SK-N-SH treated with all-trans-retinoic acid at 6 μM for 48 hours (cell line): ENCODE measurements around the gene TMEM238.

Source experiments
- ATAC-seq: fragments of 200-7000 bp; cut with Tn5 transposase; 3 replicates; pipeline ENCODE4 v1.9.1; 2020; ENCODE audit warnings: mild to moderate bottlenecking, moderate library complexity
- ESRRG ChIP-seq: fragments of 250-450 bp; sonication (Bioruptor Pico); IDR thresholded peaks from 2 replicates; pipeline ENCODE4 v1.6.1; 2021; ENCODE audit warnings: mild to moderate bottlenecking
- GLIS3 ChIP-seq: fragments of 250-450 bp; sonication (Bioruptor Pico); IDR thresholded peaks from 2 replicates; pipeline ENCODE4 v1.5.0; 2020; ENCODE audit warnings: mild to moderate bottlenecking, moderate library complexity
- ISL1 ChIP-seq: fragments of 250-450 bp; sonication (Bioruptor Pico); IDR thresholded peaks from 2 replicates; pipeline ENCODE4 v2.1.2; 2022; ENCODE audit warnings: mild to moderate bottlenecking, moderate library complexity
- OSR1 ChIP-seq: fragments of 250-450 bp; sonication (Bioruptor Pico); IDR thresholded peaks from 2 replicates; pipeline ENCODE4 v1.8.0; 2022; ENCODE audit warnings: moderate library complexity, mild to moderate bottlenecking, inconsistent platforms
- PPARA ChIP-seq: fragments of 250-450 bp; sonication (Bioruptor Pico); IDR thresholded peaks from 2 replicates; pipeline ENCODE4 v1.5.0; 2020; ENCODE audit warnings: mild to moderate bottlenecking, borderline replicate concordance
- SNAI2 ChIP-seq: fragments of 250-450 bp; sonication (Bioruptor Pico); IDR thresholded peaks from 2 replicates; pipeline ENCODE4 v1.5.0; 2020; ENCODE audit warnings: mild to moderate bottlenecking, moderate library complexity
- TCF4 ChIP-seq: fragments of 250-450 bp; sonication (Bioruptor Pico); IDR thresholded peaks from 2 replicates; pipeline ENCODE4 v1.8.0; 2021; ENCODE audit warnings: mild to moderate bottlenecking, moderate library complexity, borderline replicate concordance
- ZC3H10 ChIP-seq: fragments of 250-450 bp; sonication (Bioruptor Pico); IDR thresholded peaks from 2 replicates; pipeline ENCODE4 v1.5.1; 2021; ENCODE audit warnings: mild to moderate bottlenecking, moderate library complexity
- ZFP30 ChIP-seq: fragments of 450-650 bp; formaldehyde crosslinking; IDR thresholded peaks from 2 replicates; pipeline ENCODE4 v1.5.0; 2022; ENCODE audit warnings: mild to moderate bottlenecking, moderate library complexity
- ZNF565 ChIP-seq: fragments of 450-650 bp; formaldehyde crosslinking; conservative IDR thresholded peaks from 2 replicates; pipeline ENCODE4 v1.5.0; 2020; ENCODE audit warnings: low read depth, mild to moderate bottlenecking, moderate library complexity
- ZNF70 ChIP-seq: fragments of 450-650 bp; formaldehyde crosslinking; IDR thresholded peaks from 2 replicates; pipeline ENCODE4 v1.5.0; 2020; ENCODE audit warnings: mild to moderate bottlenecking, moderate library complexity
- ZNF8 ChIP-seq: fragments of 450-650 bp; formaldehyde crosslinking; IDR thresholded peaks from 2 replicates; pipeline ENCODE4 v1.5.0; 2020; ENCODE audit warnings: mild to moderate bottlenecking, moderate library complexity
- TF ChIP-seq, protein P1 (sequence below): fragments of 250-450 bp; sonication (Bioruptor Pico); IDR thresholded peaks from 2 replicates; pipeline ENCODE4 v1.8.0; 2021; ENCODE audit warnings: low read depth, mild to moderate bottlenecking, moderate library complexity, borderline replicate concordance
- TF ChIP-seq, protein P2 (sequence below): fragments of 250-450 bp; sonication (Bioruptor Pico); IDR thresholded peaks from 2 replicates; pipeline ENCODE4 v1.5.0; 2020; ENCODE audit warnings: mild to moderate bottlenecking, moderate library complexity
- TF ChIP-seq, protein P3 (sequence below): fragments of 250-450 bp; sonication (Bioruptor Pico); IDR thresholded peaks from 2 replicates; pipeline ENCODE4 v1.5.1; 2021; ENCODE audit warnings: mild to moderate bottlenecking, moderate library complexity
- TF ChIP-seq, protein P4 (sequence below): fragments of 250-450 bp; sonication (Bioruptor Pico); IDR thresholded peaks from 2 replicates; pipeline ENCODE4 v1.8.0; 2020; ENCODE audit warnings: mild to moderate bottlenecking, moderate library complexity, borderline replicate concordance

Gene TMEM238

DNA sequence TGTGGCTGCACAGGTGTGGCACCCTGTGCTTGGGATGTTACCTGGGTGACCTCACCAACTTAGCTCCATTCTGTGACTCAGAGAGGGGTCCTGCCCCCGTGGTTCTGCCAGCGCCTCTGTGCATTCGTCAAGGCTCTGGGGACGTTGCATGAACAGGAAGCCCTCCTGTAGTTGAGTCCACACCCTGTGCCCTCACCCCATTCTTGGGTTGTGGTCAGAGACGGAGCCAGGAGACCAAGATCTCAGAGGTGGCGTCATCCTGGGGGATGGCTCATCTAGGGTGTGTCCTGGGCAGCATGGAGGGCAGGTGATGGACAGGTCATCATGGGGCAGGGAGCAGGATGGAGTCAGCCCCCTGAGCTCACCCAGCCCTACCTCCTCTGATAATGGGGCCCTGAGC is 32.1 kb downstream of the TMEM238 start (continued):
- TF ChIP-seq, protein P1, sequence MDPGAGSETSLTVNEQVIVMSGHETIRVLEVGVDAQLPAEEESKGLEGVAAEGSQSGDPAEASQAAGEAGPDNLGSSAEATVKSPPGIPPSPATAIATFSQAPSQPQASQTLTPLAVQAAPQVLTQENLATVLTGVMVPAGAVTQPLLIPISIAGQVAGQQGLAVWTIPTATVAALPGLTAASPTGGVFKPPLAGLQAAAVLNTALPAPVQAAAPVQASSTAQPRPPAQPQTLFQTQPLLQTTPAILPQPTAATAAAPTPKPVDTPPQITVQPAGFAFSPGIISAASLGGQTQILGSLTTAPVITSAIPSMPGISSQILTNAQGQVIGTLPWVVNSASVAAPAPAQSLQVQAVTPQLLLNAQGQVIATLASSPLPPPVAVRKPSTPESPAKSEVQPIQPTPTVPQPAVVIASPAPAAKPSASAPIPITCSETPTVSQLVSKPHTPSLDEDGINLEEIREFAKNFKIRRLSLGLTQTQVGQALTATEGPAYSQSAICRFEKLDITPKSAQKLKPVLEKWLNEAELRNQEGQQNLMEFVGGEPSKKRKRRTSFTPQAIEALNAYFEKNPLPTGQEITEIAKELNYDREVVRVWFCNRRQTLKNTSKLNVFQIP (CRISPR knock-in tag): no peak
- TF ChIP-seq TCF4 (CRISPR knock-in tag): no peak
- TF ChIP-seq, all 23 proteins: peak for 0

DNA sequence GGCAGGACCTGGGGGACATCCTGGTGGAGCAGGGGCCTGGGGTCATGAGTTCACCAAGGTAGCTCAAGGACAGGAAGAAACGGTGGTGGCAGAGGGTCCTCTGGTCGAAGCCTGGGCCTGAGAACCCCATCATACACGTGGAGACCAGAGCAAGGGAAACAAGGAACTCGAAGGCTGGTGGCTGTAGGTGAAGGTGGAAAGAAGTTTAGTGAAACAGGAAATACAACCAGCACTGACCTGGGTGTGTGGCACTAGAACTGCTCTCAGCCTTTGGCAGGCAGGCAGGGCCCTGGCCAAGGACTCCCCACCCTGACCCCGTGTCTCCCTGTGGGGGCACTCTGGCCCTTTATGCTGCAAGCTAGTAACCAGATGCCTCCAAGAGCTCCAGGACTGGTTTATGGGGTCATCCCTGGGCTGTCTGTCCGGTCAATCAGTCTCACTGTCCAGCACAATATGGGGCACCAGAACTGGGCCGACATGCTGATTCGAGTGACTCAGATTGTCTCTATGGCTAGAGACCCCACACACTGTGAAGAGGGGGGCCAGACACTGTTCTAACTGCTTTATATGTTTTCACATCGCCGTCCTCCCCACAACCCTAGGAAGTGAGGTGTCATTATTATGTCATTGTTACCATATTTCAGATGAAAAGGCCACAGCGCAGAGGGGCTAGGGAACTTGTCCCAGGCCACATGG is 33.3 kb downstream of the TMEM238 start:
- no peak for TF ChIP-seq PPARA (CRISPR knock-in tag)
- TF ChIP-seq SNAI2 (CRISPR knock-in tag): no peak
- TF ChIP-seq ZNF70: no peak
- TF ChIP-seq ZNF565 (CRISPR knock-in tag): no peak
- ATAC-seq: no peak

DNA sequence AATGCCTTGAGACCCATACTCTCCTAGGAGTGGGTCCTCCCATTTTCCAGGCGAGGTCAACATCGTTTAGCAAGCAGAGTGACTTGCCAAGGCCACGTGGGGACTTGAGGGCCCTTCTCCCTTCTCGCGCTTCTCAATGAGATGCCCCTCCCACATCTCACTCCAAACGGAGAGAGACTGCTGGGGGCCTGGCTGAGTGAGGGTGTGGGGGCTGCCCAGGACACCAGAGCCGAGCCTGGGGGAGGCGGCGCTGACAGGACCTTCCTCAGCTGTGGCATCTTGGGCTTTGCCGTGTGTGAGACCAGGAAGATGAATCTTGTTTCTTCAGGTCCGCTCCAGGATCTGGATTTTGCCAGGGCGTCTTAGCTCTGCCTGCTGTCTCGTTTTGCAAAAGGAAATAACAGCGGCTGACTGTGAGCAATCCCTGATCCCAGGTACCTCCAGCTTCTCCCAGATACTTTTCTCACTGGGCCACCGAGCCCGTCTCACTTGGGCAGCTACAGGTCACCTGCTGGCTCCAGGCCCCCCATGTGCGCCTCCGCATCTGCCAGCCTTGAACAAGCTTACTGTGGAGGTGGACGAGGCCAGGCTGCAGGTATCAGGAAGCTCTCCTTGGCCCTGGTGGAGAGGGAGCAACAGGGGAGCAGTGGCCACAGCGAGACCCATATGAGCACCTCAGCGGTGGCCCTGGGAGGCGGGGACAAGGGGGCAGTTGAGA is 35.6 kb downstream of the TMEM238 start:
- ATAC-seq: no peak
- TF ChIP-seq ZFP30 (CRISPR knock-in tag) (no peak), ZNF8 (no peak), PPARA (CRISPR knock-in tag) (no peak), ZNF565 (CRISPR knock-in tag) (no peak), ZNF70 (no peak), TCF4 (CRISPR knock-in tag) (no peak)
- TF ChIP-seq, protein P2, sequence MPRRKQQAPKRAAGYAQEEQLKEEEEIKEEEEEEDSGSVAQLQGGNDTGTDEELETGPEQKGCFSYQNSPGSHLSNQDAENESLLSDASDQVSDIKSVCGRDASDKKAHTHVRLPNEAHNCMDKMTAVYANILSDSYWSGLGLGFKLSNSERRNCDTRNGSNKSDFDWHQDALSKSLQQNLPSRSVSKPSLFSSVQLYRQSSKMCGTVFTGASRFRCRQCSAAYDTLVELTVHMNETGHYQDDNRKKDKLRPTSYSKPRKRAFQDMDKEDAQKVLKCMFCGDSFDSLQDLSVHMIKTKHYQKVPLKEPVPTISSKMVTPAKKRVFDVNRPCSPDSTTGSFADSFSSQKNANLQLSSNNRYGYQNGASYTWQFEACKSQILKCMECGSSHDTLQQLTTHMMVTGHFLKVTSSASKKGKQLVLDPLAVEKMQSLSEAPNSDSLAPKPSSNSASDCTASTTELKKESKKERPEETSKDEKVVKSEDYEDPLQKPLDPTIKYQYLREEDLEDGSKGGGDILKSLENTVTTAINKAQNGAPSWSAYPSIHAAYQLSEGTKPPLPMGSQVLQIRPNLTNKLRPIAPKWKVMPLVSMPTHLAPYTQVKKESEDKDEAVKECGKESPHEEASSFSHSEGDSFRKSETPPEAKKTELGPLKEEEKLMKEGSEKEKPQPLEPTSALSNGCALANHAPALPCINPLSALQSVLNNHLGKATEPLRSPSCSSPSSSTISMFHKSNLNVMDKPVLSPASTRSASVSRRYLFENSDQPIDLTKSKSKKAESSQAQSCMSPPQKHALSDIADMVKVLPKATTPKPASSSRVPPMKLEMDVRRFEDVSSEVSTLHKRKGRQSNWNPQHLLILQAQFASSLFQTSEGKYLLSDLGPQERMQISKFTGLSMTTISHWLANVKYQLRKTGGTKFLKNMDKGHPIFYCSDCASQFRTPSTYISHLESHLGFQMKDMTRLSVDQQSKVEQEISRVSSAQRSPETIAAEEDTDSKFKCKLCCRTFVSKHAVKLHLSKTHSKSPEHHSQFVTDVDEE (CRISPR knock-in tag): no peak
- TF ChIP-seq, protein P3, sequence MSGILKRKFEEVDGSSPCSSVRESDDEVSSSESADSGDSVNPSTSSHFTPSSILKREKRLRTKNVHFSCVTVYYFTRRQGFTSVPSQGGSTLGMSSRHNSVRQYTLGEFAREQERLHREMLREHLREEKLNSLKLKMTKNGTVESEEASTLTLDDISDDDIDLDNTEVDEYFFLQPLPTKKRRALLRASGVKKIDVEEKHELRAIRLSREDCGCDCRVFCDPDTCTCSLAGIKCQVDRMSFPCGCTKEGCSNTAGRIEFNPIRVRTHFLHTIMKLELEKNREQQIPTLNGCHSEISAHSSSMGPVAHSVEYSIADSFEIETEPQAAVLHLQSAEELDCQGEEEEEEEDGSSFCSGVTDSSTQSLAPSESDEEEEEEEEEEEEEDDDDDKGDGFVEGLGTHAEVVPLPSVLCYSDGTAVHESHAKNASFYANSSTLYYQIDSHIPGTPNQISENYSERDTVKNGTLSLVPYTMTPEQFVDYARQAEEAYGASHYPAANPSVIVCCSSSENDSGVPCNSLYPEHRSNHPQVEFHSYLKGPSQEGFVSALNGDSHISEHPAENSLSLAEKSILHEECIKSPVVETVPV (CRISPR knock-in tag): no peak

DNA sequence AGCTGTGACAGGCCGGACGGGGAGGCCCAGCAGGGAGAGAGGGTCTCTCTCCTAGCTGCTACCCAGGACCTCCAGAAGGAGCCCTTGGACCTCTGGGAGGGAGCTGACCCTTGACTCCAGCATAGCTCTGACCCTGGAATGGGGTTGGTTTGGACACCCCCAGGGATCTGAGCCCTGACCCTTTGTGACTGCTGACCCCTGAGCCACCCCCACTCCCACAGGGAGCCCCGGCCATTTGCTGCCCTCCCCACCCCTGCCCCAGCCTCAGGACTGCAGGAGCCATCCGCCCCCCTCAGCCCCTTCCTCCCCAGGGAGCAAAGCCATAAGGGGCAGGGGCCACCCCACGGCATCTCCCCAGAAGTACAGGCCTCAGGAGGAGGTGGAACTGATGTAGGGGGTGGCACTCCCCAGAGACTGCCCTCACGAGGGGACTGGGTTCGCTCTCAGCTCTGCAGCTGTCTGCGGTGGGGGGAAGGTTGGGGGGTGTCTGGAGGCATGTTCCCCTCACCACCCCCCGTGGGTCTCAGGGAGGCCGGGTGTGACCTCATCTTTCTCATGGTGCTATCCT is 36.6 kb downstream of the TMEM238 start:
- no peak for ATAC-seq
- TF ChIP-seq SNAI2 (CRISPR knock-in tag) (no peak), OSR1 (no peak), PPARA (CRISPR knock-in tag) (no peak)

DNA sequence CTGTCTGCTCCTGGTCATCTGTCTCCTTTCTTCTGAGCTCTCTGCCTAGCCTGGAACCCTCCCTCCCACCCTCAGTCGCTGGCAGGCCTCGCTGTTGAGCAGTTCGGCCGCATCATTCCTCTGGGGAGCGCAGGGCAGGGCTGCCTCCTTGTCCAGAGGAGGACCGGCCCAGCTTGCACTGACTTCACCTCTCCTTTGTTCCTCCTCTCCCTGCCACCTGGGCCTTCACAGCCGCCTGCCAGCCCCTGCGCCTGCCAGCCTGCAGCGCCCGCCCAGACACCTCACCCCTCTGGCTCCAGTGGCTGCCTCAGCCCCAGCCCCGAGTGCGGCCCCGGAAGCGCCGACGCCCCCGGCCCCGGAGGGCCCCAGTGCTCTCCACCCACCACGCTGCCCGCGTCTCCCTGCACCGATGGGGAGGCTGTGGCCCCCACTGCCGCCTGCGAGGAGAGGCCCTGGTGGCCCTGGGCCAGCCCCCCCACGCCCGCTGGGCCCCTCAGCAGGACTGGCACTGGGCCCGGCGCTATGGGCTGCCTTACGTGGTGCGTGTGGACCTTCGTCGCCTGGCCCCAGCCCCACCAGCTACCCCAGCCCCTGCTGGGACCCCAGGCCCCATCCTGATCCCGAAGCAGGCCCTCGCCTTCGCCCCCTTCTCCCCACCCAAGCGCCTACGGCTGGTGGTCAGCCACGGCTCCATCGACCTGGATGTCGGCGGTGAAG is 37.2 kb downstream of the TMEM238 start:
- no peak for ATAC-seq
- TF ChIP-seq ISL1: no peak
- no peak for TF ChIP-seq ZNF8
- TF ChIP-seq SNAI2 (CRISPR knock-in tag): no peak
- TF ChIP-seq, protein P3 (CRISPR knock-in tag): no peak
- TF ChIP-seq ZC3H10 (CRISPR knock-in tag): no peak
- no peak for TF ChIP-seq OSR1
- TF ChIP-seq, protein P4, sequence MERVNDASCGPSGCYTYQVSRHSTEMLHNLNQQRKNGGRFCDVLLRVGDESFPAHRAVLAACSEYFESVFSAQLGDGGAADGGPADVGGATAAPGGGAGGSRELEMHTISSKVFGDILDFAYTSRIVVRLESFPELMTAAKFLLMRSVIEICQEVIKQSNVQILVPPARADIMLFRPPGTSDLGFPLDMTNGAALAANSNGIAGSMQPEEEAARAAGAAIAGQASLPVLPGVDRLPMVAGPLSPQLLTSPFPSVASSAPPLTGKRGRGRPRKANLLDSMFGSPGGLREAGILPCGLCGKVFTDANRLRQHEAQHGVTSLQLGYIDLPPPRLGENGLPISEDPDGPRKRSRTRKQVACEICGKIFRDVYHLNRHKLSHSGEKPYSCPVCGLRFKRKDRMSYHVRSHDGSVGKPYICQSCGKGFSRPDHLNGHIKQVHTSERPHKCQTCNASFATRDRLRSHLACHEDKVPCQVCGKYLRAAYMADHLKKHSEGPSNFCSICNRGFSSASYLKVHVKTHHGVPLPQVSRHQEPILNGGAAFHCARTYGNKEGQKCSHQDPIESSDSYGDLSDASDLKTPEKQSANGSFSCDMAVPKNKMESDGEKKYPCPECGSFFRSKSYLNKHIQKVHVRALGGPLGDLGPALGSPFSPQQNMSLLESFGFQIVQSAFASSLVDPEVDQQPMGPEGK (CRISPR knock-in tag): no peak
- TF ChIP-seq ESRRG (CRISPR knock-in tag): no peak
- TF ChIP-seq ZFP30 (CRISPR knock-in tag): no peak
- TF ChIP-seq ZNF70: no peak
- TF ChIP-seq GLIS3: no peak
